ENCODE measurements around the gene FBLN5. TPM values are rescaled to one million over a fixed set of nuclear protein-coding genes. Genes with fewer than 3 reads are reported as not detected.

The FBLN5 gene
- total and polyA plus RNA-seq, 2 of the 4 experiments (the other 2 are of a cell fraction) = 10.6 to 76.4 TPM

- Histone ChIP-seq H2AFZ (replicated peaks; ENCODE audit: low read length, poor library complexity) (no peak overlapping the region), H3K9me3 (ENCODE audit: control insufficient read depth, insufficient read depth, low read length) (no peaks in the 10 kb centered on the region), H2BK120ac (ENCODE audit: low read depth, low read length) (no peak overlapping the region), H2BK20ac (ENCODE audit: low read depth, low read length) (no peak overlapping the region), H3K23ac (ENCODE audit: low read depth, low read length) (no peak overlapping the region), H4K20me1 (ENCODE audit: insufficient read depth, low read length) (no peaks in the 10 kb centered on the region; the same call in 1 of the 2 replicates), H2BK5ac (ENCODE audit: low read depth, low read length, poor library complexity, severe bottlenecking) (no peak overlapping the region), H3K36me3 (ENCODE audit: control insufficient read depth, insufficient read depth, low read length) (peaks cover 3% of the 10 kb centered on the region; the same call in 1 of the 2 replicates), H3K4me1 (ENCODE audit: control insufficient read depth, insufficient read depth, low read length) (0 out of 2 replicates have a peak, but pooled peaks cover 5% of the 10 kb centered on the region), H2AK9ac (replicated peaks; ENCODE audit: low read depth, low read length, poor library complexity) (no peak overlapping the region), H3K9ac (ENCODE audit: low read depth, low read length) (no peak overlapping the region), H3K14ac (replicated peaks; ENCODE audit: low read depth, low read length) (no peak overlapping the region), H3K18ac (ENCODE audit: low read depth, low read length) (no peak overlapping the region), H3K4me3 (ENCODE audit: insufficient read depth, low read depth, low read length) (no peak overlapping the region), H3K56ac (ENCODE audit: extremely low read depth, insufficient read depth, low read length) (no peak overlapping the region), H3K79me1 (ENCODE audit: low read depth in 1 of 2, low read length in 2 of 2) (no peaks in the 10 kb centered on the region), H3K4me2 (ENCODE audit: low read depth, low read length) (no peak overlapping the region), H4K91ac (ENCODE audit: insufficient read depth, low read depth, low read length) (no peak overlapping the region), H4K5ac (ENCODE audit: low read depth, low read length) (no peak overlapping the region), H3K9me1 (ENCODE audit: insufficient read depth, low read length) (0 out of 2 replicates have a peak, but pooled peaks cover 2% of the 10 kb centered on the region), H2AK5ac (ENCODE audit: low read depth, low read length) (no peak overlapping the region), H4K8ac (ENCODE audit: low read depth in 2 of 2, low read length in 2 of 2) (no peak overlapping the region), H3K4ac (ENCODE audit: low read depth, low read length) (no peak overlapping the region), H3K27me3 (ENCODE audit: control insufficient read depth, insufficient read depth, low read length) (no peaks in the 10 kb centered on the region), H3K27ac (ENCODE audit: insufficient read depth, low read length) (no peak overlapping the region), H2BK15ac (ENCODE audit: low read depth, low read length) (no peak overlapping the region)
- intact Hi-C loops (cut with micrococcal nuclease) (no loop called here), in situ Hi-C loops (cut with MboI; ENCODE audit: low sequenced_read_pairs) (no loop called here), dilution Hi-C loops (cut with HindIII; ENCODE audit: low sequenced_read_pairs, unreplicated experiment) (no loop called here)
- DNase-seq = no peak
- no TSS peak for BruUV-seq (replicated peaks)
- ATAC-seq (ENCODE audit: low read depth) = no peak
- TF ChIP-seq RFX5 (IDR thresholded peaks at IDR 0.05; ENCODE audit: low read depth, low read length) (no peak), RAD21 (IDR thresholded peaks at IDR 0.05; ENCODE audit: low read length) (no peak), MAFK (IDR thresholded peaks at IDR 0.05; ENCODE audit: low read depth, low read length) (no peak)
- ChIA-PET CTCF (no interaction called here), POLR2A (ENCODE audit: unreplicated experiment) (no interaction called here)
- no CpG with 5 or more reads among the region's 4 CpGs for WGBS, 2 experiments (ENCODE audit: extremely low coverage in 2 of 2, insufficient read length in 1 of 2)
Measured at GRCh38 chr14:91862417-91862816, 85.1 kb downstream of the FBLN5 start.

Measured in IMR-90 (cell line).